Uterus (tissue), 2 donors: ENCODE data around the gene SLC35A3.

ENCODE experiments used
- POLR2A ChIP-seq, 2 donors: fragments of 450-650 bp; IDR thresholded peaks; one replicate each; pipeline ENCODE4 v1.6.1; 2016; ENCODE audit warnings: antibody characterized with exemption in 2 of 2, mild to moderate bottlenecking in 1 of 2, moderate library complexity in 1 of 2
- TF ChIP-seq, protein P1 (sequence below), 4 experiments: fragments of 200-600 bp in 2 of 4; fragments of 450-650 bp in 2 of 4; sonication (generic) in 2 of 4; IDR thresholded peaks; one replicate each; pipeline ENCODE4 v1.5.1; 2016 to 2019; ENCODE audit warnings: antibody characterized with exemption in 4 of 4, mild to moderate bottlenecking in 2 of 4, moderate library complexity in 1 of 4

DNA sequence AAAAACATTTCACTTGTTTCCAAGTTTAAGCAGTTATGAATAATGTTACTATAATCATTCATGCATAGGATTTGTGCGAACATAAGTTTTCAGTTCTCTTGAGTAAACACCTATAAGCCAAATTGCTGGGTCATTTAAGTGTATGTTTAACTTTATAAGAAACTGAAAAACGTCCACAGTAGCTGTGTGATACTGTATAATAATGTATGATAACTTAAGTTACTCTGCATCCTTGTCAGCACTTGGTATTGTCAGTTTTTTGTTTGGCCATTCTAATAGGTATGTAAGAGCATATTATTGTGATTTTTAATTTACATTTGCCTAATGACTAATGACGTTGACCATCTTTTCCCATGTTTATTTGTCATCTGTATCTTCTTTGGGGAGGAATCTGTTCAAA is 14.4 kb upstream of the SLC35A3 start:
- TF ChIP-seq, protein P1, sequence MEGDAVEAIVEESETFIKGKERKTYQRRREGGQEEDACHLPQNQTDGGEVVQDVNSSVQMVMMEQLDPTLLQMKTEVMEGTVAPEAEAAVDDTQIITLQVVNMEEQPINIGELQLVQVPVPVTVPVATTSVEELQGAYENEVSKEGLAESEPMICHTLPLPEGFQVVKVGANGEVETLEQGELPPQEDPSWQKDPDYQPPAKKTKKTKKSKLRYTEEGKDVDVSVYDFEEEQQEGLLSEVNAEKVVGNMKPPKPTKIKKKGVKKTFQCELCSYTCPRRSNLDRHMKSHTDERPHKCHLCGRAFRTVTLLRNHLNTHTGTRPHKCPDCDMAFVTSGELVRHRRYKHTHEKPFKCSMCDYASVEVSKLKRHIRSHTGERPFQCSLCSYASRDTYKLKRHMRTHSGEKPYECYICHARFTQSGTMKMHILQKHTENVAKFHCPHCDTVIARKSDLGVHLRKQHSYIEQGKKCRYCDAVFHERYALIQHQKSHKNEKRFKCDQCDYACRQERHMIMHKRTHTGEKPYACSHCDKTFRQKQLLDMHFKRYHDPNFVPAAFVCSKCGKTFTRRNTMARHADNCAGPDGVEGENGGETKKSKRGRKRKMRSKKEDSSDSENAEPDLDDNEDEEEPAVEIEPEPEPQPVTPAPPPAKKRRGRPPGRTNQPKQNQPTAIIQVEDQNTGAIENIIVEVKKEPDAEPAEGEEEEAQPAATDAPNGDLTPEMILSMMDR (IDR thresholded peaks at IDR 0.05), result no peak
- no peak for TF ChIP-seq POLR2A (IDR thresholded peaks at IDR 0.05)
